GM21381 (cell line): ENCODE results near the gene BCAS3.

Experiments used
- ATAC-seq: cut with Tn5 transposase; IDR thresholded peaks from one replicate; pipeline ENCODE4 v1.9.1; 2021; ENCODE audit warnings: mild to moderate bottlenecking, moderate library complexity; ENCODE audit not compliant: unreplicated experiment

Gene BCAS3

DNA sequence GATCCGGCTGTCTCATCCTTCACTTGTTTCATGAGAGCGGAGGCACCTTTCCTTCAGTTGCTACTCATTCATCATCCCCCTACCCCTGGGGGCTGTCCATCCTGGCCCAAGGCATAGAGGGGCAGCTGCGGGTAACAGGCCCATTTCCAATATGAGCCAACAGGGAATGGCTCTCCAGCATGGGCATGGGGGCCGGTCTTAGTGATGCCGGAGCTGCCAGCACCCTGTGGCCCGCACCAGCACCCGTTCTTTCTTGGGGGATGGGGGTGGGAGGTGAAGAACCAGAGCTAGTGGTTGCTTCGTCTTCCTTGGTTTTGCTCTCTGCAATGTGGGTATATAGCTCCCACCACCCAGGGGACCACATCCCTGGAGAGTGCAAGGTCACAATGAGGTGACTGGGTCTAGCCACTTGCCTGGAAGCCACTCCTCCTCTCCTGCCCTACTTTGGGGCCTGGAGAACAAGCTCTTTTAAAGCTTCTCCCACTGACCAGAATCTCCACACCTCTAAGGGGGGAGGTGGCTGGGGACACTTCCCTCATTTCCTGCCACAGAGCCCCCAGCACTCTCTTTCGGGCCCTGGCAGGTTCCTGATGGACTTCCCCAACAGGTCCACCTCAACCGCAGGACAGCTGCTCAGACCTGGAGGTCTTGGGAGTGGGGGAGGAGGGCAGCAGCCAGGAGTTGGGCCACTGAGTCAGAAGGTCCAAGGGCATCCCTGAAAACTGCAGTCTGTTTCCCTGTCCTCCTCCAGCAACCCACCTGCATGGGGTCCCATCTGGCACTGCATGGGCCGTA, 710.1 kb downstream of the BCAS3 start:
- no peak for ATAC-seq

DNA sequence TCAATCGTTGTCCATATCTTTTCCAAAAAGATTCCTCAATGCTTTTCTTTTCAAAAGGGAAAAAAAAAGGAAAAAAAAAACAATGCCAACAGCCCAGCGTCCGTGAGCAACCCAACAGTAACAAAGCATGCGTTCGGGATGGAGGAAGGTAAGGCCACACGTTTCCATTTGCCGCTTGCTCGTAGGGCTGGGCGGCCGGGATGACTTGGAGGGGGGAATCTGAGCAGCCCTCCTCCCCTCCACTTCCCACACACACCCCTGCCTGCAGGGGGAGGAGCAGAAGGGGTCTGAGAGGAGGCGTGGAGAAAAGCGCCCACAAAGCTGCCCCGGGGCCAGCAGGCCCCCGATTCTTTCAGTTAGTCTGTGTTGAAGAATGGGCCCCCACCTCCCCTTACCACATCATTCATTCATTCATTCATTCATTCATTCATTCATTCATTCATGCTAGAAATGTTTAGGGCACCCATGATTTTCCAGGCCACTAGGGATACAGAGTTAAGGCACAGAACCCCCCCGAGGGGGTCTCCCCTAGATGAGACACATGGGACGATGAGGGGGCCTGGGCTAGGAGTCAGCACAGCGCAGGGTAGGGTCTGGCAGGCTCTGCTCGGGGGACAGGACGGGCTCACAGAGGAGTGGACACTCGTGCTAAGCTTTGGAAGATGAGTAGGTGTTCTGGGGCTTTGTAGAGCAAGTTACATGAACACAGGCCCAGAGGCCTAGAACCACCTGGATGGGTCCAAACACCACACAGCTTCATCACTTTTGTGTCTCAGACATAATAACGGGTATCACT, 711.1 kb downstream of the BCAS3 start:
- ATAC-seq: no peak

DNA sequence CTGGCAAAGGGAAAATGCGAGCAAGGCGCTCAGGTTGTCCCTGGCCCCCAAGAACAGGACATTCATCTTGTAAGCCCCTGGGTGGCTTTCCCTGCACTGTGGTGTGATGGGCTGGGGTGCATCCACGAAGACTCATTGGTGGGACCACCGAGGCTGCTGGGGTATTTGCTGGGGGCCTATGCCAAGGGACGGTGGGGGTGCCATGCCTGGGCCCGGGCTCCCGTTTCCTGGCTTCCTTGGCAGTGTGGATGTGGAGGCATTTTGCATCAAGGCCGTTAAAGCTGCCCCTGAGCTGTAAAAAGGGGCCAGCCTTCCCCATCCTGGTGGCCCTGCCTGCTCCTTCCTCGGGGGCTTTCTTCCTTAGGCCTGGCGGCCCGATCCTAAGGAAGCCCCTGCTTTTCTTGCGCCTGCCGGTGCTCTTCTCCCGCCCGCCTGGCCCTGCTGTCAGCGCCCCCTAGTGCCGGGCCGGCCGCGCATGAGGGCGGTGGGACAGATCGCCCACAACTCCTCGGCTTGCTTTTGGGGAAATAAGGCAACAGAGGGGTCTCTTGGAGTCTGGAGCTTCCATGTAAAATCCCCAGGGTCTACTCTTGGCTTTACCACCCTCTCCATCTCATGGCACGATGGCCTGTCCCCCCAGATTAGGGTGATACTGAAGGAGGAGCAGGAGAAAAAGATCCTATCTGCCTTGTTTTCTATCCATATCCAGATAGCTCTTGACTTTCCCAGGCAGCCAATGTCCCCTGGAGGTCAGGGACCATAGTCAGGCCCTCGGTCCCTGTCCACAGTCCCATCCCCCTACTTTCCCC, 712.2 kb downstream of the BCAS3 start:
- ATAC-seq: no peak

DNA sequence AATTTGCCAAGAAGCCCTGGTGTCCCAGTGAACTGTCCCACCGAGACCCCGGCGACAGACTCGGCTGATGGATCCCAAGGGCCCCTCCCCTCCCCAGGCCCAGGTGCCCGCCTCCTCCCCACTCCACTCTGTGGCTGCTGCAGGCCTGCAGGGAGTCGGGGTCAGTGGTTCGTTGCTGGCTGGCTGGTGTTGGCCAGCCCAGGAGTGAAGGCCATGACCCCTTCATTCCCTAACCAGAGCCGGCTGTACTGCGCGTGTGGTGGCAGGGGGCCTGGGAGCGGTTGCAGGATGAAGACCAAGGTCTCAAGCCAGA, 712.8 kb downstream of the BCAS3 start:
- ATAC-seq: no peak

DNA sequence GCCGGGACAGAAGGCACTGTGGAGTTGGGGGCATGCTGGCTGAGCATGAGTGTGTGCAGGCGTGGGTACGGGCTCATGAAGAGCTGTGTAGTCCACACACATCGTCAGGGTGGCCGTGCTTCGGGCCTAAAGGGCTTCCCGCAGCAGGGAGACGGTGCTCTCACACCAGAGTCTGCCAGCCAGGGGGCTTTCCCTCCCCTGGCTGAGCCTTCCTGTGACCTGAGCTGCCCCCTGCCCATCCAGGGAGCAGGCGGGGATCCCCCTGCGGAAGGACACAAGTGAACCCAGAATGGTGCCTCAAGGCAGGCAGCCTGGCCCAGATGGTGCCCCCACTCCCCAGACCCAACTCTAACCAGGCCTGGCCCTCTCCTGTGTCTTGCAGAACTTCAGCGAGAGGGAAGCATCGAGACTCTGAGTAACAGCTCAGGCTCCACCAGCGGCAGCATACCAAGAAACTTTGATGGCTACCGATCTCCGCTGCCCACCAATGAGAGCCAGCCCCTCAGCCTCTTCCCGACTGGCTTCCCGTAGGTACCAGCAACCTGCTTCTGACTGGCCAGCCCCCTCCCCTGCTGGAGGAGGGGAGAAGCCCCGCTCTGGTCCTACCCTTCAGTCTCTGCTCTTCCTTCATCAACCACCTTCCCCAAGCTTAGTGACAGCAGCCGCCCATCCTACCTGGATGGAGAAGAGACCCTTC, 714.1 kb downstream of the BCAS3 start:
- no peak for ATAC-seq

DNA sequence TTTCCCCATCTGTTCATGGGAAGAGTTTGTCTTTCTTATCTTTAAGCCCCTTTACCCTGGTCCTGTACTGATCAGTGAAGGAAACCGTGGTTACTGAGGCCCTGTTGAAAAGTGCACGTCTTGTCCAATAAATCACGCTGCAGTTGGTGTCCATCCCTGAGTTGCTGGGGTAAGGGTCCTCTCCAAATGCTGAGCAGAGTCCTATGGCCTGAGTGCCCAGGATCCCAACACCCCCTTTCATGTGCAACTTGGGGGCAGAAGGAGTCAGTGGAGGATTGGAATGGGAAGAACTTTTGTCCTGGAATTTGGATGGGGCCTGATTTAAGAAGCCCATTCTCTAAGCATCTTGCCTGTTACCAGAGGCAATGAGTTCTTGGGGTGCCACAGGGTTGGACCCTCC, 715.0 kb downstream of the BCAS3 start:
- no peak for ATAC-seq

DNA sequence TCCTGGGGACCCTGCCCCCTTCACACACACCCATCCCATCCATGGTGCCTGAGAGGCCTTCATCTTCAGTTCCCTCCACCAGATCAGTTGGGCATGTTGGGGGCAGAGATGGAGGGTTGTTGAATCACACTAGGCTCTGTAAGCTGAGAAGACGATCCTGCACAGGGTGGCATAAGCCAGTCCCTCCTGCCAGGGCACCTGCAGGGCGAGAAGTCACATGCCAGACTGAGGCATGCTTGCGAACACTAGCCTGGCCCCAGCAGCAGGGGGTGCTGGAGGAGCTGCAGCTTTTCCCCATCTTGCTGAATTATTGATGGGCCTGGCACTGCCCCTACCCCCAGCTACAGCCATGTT, 715.9 kb downstream of the BCAS3 start:
- no peak for ATAC-seq

DNA sequence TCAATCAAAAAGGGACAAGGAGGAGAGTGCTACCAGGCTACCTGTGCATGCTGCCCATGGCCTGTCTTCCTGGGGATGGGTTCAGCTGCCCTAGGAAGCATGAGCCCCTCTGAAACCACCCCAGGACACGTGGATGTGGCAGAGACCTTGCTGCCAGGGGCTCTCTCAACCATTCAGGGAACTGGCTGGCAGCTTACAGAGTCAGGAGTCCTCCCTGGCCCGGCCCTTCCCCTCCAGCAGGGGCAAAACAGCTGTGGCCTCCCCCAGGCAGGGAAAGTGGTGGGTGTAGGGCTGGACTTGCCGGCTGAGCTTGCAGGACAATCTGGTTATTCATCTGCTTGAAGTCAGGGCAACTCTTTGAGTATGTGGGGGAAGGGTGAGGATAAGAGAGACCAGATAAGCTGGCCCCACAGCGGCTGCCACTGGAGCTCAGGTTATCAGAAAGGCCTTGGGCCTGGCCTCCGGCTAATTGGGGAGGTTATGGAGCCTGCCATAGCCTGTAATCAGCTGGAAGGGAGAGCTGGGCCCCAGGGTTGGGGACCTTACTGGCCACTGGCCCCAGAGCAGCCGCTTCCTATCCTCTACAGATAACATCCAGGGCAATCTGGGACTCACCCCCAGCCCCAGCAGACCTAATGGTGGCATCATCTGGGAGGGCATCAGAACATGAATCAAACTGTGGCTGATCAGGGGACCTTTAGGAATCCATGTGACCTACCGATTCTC, 716.4 kb downstream of the BCAS3 start:
- ATAC-seq: no peak

DNA sequence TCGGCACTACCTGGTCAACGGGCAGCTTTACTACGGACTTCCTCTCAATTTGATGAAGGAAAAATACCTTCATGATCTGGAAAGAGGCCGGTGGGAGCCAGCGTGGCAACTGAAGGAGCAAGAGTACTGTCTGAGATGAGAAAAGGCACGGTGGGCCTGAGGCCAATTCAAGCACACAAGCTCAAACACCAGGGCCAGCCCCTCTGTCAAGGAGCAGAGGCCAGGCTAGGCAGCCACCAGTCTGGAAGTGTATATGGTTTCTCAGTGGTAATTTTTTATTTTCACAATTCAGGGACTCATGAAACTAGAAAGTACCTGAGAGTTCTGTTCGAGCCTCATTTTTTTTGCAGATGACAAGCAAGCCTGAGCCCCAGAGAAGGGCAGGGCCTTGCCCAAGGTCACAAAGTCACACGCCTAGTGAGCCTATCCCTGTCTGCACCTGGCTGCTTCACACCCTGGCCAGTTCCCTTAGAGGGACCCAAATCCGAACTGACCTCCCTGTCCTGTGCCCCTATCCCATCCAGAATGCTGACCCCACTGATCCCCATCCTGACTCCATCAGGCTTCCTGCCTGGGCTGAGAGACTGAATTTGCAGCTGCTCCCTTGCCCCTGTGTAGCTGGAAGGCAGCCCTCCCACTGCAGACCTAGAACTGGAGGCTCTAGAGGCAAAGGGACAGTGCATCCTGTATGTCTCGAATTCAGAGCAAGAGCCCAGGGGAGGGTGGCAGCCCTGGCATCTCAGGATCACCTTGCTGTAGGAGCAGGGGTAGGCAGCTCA, 717.2 kb downstream of the BCAS3 start:
- ATAC-seq: no peak

DNA sequence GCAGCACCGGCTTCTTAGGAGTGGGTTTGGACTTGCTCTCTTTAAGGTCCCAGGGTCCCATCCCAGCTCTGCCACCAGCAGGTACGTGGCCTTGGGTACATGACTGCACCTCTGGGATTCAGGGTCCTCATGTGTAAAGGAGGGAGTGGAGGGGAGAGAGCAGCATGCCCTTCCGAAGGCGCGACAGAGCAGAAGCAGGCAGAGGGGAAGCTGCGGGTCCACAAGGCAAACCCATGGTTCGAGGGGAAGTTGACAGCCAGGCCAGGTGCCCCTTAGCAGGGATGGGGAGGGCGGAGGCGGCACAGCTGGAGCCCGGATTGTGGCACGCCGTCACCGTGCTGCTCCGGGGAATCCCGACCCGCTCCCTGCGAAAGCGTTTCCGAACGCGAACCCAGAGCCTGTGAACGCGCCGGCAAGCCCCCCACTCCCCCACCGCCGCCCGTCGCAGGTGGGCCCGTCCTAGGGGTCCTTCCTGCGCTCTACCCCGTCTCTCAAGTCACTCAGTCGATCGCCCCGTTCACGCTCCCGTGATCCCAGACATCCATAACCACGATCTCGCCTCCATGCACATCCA, 717.8 kb downstream of the BCAS3 start:
- no peak for ATAC-seq

DNA sequence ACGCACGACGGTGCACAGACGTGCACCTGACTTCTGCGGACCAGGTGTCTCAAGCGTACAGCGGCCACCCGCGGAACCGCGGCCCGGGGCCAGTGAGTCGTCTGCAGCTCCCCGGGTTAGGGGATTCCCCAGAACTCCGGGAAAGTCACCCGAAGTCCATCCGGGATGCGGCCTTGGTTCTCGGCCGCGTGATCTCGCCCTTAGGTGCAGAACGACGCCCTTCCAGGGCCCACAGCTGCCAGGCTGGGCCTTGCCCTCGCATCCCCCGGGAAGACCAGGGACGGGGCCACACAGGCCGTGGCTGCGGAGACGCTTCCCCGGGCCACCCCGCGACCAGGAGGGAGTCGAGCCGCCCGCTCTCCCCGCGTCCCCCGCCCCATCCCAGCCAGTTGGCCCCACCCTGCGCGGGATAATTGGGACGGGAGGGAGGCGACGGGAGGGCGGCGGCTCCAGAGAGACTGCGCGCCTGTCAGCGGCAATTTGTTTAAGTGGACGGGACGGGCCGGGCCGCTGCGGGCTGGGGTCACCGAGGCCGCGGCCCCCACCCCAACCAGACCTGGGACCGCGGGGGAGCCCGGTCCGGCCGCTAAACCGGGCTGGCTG, 718.4 kb downstream of the BCAS3 start:
- ATAC-seq: no peak

DNA sequence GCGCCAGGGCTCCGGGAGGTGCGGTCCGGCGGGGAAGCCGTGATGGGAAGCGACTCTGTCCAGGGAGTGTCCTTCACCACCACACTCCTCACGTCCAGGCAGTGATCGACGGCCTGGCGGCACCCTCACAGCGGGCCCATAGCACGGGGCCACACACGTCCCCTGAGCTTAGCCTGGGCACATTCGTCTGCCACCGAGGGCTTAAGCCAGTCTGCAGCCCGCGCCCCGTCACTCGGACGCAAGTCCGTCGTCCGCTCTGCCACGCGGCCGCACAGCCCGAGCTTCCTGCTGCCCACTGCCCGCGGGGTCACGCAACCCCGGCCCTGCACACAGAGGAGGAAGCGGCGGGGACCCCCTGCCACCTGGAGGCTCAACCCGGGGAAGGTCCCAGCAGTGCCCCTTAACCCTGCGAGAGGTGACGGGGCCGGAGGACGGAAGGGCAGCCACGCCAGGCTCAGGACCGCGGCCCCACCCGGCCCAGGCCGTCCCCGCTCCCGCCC, 719.0 kb downstream of the BCAS3 start:
- no peak for ATAC-seq

DNA sequence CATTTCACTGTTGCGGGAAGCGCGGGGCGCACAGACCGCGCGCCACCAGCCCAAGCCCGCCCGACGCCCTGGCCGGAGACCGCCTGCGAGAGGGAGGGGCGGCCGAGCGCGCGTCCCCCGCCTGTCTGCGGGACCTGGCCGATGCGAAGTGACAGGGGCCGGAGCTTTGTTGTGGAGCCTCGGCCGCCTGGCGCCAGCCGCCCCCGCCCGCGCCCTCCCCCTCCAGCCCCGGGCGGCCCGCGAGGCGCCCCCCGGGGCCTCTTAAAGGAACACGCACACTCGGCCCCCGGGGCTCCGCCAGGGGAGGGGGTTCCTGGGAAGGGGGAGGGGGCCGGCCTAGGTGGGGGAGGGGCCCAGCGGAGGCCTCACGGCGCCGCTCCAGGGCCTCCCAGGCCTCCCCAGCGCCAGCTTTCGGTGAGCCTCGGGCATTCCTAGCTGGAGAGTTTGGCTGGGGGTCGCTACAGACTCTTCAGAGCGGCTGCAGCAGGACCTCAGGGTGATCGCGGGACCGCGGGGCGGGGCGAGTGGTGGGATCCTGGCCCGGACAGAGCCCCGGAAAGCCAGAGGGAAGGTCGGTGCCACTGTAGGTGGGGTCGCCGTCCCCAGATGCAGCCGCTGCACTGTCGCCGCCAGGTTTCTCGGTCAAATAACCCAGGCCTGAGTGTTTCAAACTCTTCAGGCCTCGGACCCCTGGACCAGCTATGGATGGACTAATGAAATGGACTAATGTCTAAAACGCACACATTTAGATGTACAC, 719.6 kb downstream of the BCAS3 start:
- no peak for ATAC-seq

DNA sequence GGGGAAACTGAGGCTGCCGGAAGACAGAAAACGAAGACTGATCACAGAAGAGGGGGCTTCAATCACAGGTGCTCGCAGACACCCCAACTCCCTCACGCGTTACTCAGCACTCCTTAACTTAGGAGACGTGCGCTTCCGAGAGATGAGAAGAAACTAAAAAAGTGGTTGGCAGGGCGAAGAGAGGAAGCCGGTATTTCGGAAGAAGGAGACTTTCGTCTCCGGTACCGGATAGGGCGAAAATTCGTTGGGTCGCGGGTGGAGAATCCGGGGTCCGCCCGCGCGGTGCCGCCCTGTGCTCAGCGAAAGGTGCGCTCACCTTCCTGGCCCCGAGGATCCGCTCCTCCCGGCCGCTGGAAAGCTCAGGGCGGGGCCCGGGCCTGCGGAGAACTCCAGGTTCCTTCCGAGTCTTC, 721.1 kb downstream of the BCAS3 start:
- ATAC-seq: no peak

DNA sequence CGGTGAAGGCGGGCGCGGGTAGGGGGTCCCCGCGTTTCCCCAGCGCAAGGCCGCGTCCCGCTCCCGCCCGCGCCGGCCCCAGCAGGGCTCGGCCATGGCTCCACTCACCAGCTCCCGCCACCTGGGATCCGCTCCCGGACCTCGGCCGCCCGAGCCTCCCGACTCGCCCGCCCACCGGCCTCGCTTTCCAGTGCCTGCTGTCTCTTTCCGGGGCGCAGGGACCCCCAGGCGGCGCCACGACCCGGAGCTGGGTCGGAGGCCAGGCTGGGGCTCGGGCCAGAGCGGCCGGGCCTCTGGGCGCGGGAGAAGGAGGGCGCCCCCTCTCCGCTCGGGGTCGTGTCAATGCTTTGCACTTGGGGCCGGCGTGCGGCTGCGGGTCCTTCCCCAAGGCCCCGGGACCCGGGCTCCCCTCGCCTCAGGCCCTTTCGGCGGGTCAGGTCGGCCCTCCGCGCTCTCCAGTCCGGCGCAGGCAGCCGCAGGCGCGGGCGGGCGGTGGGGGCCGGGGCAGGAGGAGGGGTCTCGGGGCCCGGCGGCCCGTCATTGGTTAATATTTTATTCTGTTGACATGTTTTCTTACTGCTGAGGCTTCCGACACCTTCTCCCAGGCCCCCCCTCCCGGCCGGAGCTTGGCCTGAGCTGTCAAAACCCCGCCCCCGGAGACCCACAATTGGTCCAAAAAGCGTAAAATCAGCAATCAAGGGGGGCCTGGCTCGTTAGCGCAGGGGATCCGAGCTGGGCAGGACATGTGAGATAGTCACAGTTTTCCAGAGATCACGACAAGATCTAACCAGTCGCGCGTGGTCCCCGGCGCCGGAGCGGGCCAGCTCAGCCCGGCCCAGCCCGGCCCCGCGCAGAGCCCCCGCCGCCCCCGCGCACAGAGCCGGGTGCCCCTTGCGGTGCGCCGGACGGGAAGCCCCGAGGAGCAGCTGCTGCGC, 721.7 kb downstream of the BCAS3 start, which contains the start of gene TBX2:
TBX2 (plus strand) TSS at position 713 of the 935 bp plus-strand sequence. CDS start 334 bp downstream, outside the sequence.
- ATAC-seq: no peak

DNA sequence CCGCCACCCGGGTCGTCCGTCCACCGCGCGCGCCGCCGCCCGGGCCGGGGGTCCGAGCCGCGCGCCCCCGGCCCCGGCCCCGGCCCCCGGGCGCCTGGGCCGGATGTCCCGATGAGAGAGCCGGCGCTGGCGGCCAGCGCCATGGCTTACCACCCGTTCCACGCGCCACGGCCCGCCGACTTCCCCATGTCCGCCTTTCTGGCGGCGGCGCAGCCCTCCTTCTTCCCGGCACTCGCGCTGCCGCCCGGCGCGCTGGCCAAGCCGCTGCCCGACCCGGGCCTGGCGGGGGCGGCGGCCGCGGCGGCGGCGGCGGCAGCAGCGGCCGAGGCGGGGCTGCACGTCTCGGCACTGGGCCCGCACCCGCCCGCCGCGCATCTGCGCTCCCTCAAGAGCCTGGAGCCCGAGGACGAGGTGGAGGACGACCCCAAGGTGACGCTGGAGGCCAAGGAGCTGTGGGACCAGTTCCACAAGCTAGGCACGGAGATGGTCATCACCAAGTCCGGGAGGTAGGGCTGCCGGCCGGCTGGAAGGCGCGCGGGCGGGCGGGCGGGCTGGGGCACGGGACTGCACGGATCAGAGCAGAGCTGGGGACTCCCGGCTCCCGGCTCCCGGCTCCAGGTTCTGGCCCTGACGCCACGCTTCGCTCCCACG, 722.5 kb downstream of the BCAS3 start:
- no peak for ATAC-seq
